CD14-positive monocyte (primary cell): Measurements from ENCODE around the gene SHROOM3. TPM values are rescaled to one million over a fixed set of nuclear protein-coding genes. Genes with fewer than 3 reads are reported as not detected.

Source experiments
- DNase-seq, 3 donors: peaks; one replicate each; pipeline ENCODE4 v3.0.0-alpha.2; 2011 to 2022
- H2AFZ ChIP-seq: 2 replicates; pipeline ENCODE4 v1.6.0; 2012; ENCODE audit warnings: mild to moderate bottlenecking, low read depth, low read length, inconsistent platforms; ENCODE audit not compliant: insufficient read depth, poor library complexity, severe bottlenecking
- H3K27ac ChIP-seq, 2 donors: 1 replicate in 1 of 2; 2 replicates in 1 of 2; pipeline ENCODE4 v1.5.1; 2012 to 2013; ENCODE audit warnings: low read length in 2 of 2, control low read depth in 1 of 2, inconsistent platforms in 1 of 2, low read depth in 1 of 2, mild to moderate bottlenecking in 1 of 2
- H3K27me3 ChIP-seq, 2 donors: one replicate each; pipeline versions ENCODE4 v1.6.0 to v1.6.1; 2011 to 2013; ENCODE audit warnings: low read length in 2 of 2; ENCODE audit not compliant: control insufficient read depth in 2 of 2, insufficient read depth in 2 of 2
- H3K36me3 ChIP-seq, 2 donors: replicated peaks in 1 of 2; 1 replicate in 1 of 2; 2 replicates in 1 of 2; pipeline versions ENCODE4 v1.5.1 to v1.6.1; 2012 to 2013; ENCODE audit warnings: low read length in 2 of 2, control low read depth in 1 of 2, inconsistent platforms in 1 of 2, mild to moderate bottlenecking in 1 of 2; ENCODE audit not compliant: insufficient read depth in 2 of 2, control insufficient read depth in 1 of 2
- H3K4me1 ChIP-seq, 2 donors: 1 replicate in 1 of 2; 2 replicates in 1 of 2; pipeline versions ENCODE4 v1.5.1 to v1.6.1; 2012 to 2013; ENCODE audit warnings: low read length in 2 of 2, control low read depth in 1 of 2, inconsistent platforms in 1 of 2, mild to moderate bottlenecking in 1 of 2, moderate library complexity in 1 of 2; ENCODE audit not compliant: insufficient read depth in 2 of 2, control insufficient read depth in 1 of 2
- H3K4me2 ChIP-seq: replicated peaks from 2 replicates; pipeline ENCODE3; 2012; ENCODE audit warnings: low read length, moderate library complexity, mild to moderate bottlenecking; ENCODE audit not compliant: poor library complexity, severe bottlenecking; ENCODE audit errors: extremely low read depth
- H3K4me3 ChIP-seq, 3 experiments: fragments of 200-600 bp in 1 of 3; sonication (generic) in 1 of 3; replicated peaks in 1 of 3; 1 replicate in 2 of 3; 2 replicates in 1 of 3; pipeline ENCODE4 v1.5.1; 2011 to 2013; ENCODE audit warnings: low read length in 3 of 3, mild to moderate bottlenecking in 3 of 3, control low read depth in 2 of 3, low read depth in 2 of 3, inconsistent platforms in 1 of 3, moderate library complexity in 1 of 3
- H3K79me2 ChIP-seq: 2 replicates; pipeline ENCODE4 v1.6.0; 2012; ENCODE audit warnings: mild to moderate bottlenecking, control low read depth, inconsistent platforms, low read length, moderate library complexity; ENCODE audit not compliant: insufficient read depth
- H3K9ac ChIP-seq: 2 replicates; pipeline ENCODE4 v1.6.0; 2017; ENCODE audit warnings: low read length, mild to moderate bottlenecking; ENCODE audit not compliant: insufficient read depth, poor library complexity, severe bottlenecking
- H3K9me3 ChIP-seq, 2 donors: replicated peaks in 1 of 2; 1 replicate in 1 of 2; 2 replicates in 1 of 2; pipeline versions ENCODE4 v1.5.1 to v1.6.1; 2012 to 2013; ENCODE audit warnings: low read length in 2 of 2, control low read depth in 1 of 2; ENCODE audit not compliant: control insufficient read depth in 1 of 2, insufficient read depth in 1 of 2
- H4K20me1 ChIP-seq: 2 replicates; pipeline ENCODE4 v1.6.0; 2012; ENCODE audit warnings: mild to moderate bottlenecking, low read length, control low read depth, moderate library complexity; ENCODE audit not compliant: insufficient read depth
- H3K27ac Mint-ChIP-seq, 7 donors: one replicate each; pipeline ENCODE4 v1.8.0; 2020; ENCODE audit warnings: mild to moderate bottlenecking in 7 of 7, mixed read lengths in 7 of 7, moderate library complexity in 6 of 7, inconsistent platforms in 2 of 7
- H3K27me3 Mint-ChIP-seq, 3 donors: one replicate each; pipeline ENCODE4 v1.8.0; 2021 to 2022; ENCODE audit warnings: low read depth in 3 of 3, mild to moderate bottlenecking in 3 of 3, mixed read lengths in 3 of 3, moderate library complexity in 3 of 3, inconsistent platforms in 1 of 3
- H3K36me3 Mint-ChIP-seq, 2 donors: one replicate each; pipeline ENCODE4 v1.8.0; 2020; ENCODE audit warnings: mixed read lengths in 2 of 2, inconsistent platforms in 1 of 2, mild to moderate bottlenecking in 1 of 2
- H3K4me1 Mint-ChIP-seq: one replicate; pipeline ENCODE4 v1.8.0; 2020; ENCODE audit warnings: mild to moderate bottlenecking, mixed read lengths
- H3K4me3 Mint-ChIP-seq, 2 donors: one replicate each; pipeline ENCODE4 v1.8.0; 2020; ENCODE audit warnings: mild to moderate bottlenecking in 2 of 2, mixed read lengths in 2 of 2, moderate library complexity in 1 of 2
- H3K9me3 Mint-ChIP-seq, 7 donors: one replicate each; pipeline ENCODE4 v1.8.0; 2020 to 2022; ENCODE audit warnings: mixed read lengths in 7 of 7, mild to moderate bottlenecking in 6 of 7, moderate library complexity in 6 of 7, inconsistent platforms in 2 of 7
- CTCF ChIP-seq: fragments of 200-600 bp; IDR thresholded peaks from one replicate; pipeline ENCODE4 v1.8.0; 2022; ENCODE audit warnings: antibody characterized with exemption, mild to moderate bottlenecking
- WGBS: methylation state at CpG from one replicate; pipeline ENCODE4 v1.1.5; 2013; ENCODE audit warnings: missing lambda C conversion rate; ENCODE audit not compliant: insufficient coverage; 5-methylcytosine and 5-hydroxymethylcytosine counted together
- intact Hi-C, 2 donors: fragments of 100-400 bp; cut with micrococcal nuclease; formaldehyde crosslinking; loops; one replicate each; pipeline versions ENCODE4 v1.15.0 to v1.15.1; 2023
- polyA plus RNA-seq, 3 donors: library from polyadenylated mRNA; depleted of rRNA in 1 of 3; unstranded in 2 of 3; stranded (reverse) in 1 of 3; fragments of 300-500 nt in 2 of 3; fragments of >200 nt in 1 of 3; fragmentation: Illumina TruSeq in 2 of 3; gene quantifications; 1 replicate in 2 of 3; 2 replicates in 1 of 3; pipeline ENCODE4 v1.2.3, GENCODE V29; 2012 to 2021

SHROOM3 gene
- polyA plus RNA-seq, 3 donors: not detected

GRCh38 chr4:76722838-76723237, 287.8 kb downstream of the SHROOM3 start:
- no peak overlapping the region for H3K4me2 ChIP-seq
- H2AFZ ChIP-seq: no peak overlapping the region
- H3K79me2 ChIP-seq: no peaks in the 10 kb centered on the region
- intact Hi-C loops: no loop called here
- no peaks in the 10 kb centered on the region for H4K20me1 ChIP-seq
- no peaks in the 10 kb centered on the region for H3K36me3 ChIP-seq
- no peaks in the 10 kb centered on the region for H3K36me3 Mint-ChIP-seq
- DNase-seq: no peak
- H3K27ac Mint-ChIP-seq: no peak overlapping the region
- H3K9me3 ChIP-seq: no peaks in the 10 kb centered on the region
- no peak overlapping the region for H3K9ac ChIP-seq
- no peaks in the 10 kb centered on the region for H3K27me3 ChIP-seq
- H3K4me1 ChIP-seq: no peaks in the 10 kb centered on the region
- peaks cover 7% of the 10 kb centered on the region for H3K4me1 Mint-ChIP-seq
- no peak for TF ChIP-seq CTCF
- no peaks in the 10 kb centered on the region for H3K9me3 Mint-ChIP-seq
- no peak overlapping the region for H3K27ac ChIP-seq
- H3K27me3 Mint-ChIP-seq: peaks cover 5 to 7% (median 5%) of the 10 kb centered on the region in 3 donors
- H3K4me3 ChIP-seq: no peak overlapping the region
- H3K4me3 Mint-ChIP-seq: no peak overlapping the region
- 96% methylated on average over 4 of the region's 4 CpGs for WGBS

DNA sequence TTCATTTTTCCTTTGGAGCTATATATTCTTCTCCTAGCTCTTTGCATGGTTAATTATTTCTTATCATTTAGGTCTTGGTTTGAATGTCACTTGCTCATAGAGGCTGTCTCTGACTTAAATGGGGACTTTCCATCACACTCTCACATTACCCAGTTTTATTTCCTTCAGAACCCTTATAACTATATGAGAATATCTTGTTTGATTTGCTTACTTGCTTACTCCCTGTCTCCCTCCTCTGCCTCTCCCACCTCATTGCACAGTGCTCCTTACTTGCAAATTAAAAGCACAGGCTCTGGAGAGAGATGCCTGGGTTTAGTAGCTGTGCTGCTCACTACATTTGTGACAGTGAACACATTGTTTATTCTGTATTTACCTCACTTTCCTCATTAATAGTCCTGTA, 288.3 kb downstream of the SHROOM3 start:
- H3K9me3 ChIP-seq: no peaks in the 10 kb centered on the region
- no peak overlapping the region for H2AFZ ChIP-seq
- H3K4me1 ChIP-seq: no peaks in the 10 kb centered on the region
- H4K20me1 ChIP-seq: no peaks in the 10 kb centered on the region
- no peaks in the 10 kb centered on the region for H3K36me3 Mint-ChIP-seq
- no peaks in the 10 kb centered on the region for H3K9me3 Mint-ChIP-seq
- H3K4me1 Mint-ChIP-seq: peaks cover 7% of the 10 kb centered on the region
- no peak for DNase-seq
- H3K9ac ChIP-seq: no peak overlapping the region
- TF ChIP-seq CTCF: no peak
- intact Hi-C loops: no loop called here
- H3K4me3 ChIP-seq: no peak overlapping the region
- H3K27me3 Mint-ChIP-seq: peaks cover 5 to 7% (median 5%) of the 10 kb centered on the region in 3 donors
- no peak overlapping the region for H3K4me3 Mint-ChIP-seq
- no peak overlapping the region for H3K27ac Mint-ChIP-seq
- no peaks in the 10 kb centered on the region for H3K79me2 ChIP-seq
- no peak overlapping the region for H3K27ac ChIP-seq
- no peaks in the 10 kb centered on the region for H3K27me3 ChIP-seq
- no peak overlapping the region for H3K4me2 ChIP-seq
- H3K36me3 ChIP-seq: no peaks in the 10 kb centered on the region
